Gastrocnemius medialis (tissue), 4 donors: ENCODE measurements around the gene NCAPD3.

ENCODE experiments used
- CTCF ChIP-seq, 5 experiments: fragments of 450-650 bp in 3 of 5; fragments of 200-600 bp in 2 of 5; sonication (generic) in 2 of 5; IDR thresholded peaks in 4 of 5; conservative IDR thresholded peaks in 1 of 5; 1 replicate in 4 of 5; 2 replicates in 1 of 5; pipeline ENCODE4 v1.5.1; 2016 to 2019; ENCODE audit warnings: antibody characterized with exemption in 5 of 5, mild to moderate bottlenecking in 3 of 5, moderate library complexity in 3 of 5
- POLR2A ChIP-seq, 2 donors: fragments of 450-650 bp; IDR thresholded peaks; one replicate each; pipeline ENCODE4 v1.6.1; 2017; ENCODE audit warnings: antibody characterized with exemption in 2 of 2, mild to moderate bottlenecking in 2 of 2, moderate library complexity in 2 of 2

GRCh38 chr11:134250675-134251074, 26.9 kb upstream of the NCAPD3 start:
- TF ChIP-seq CTCF (IDR thresholded peaks at IDR 0.05 in 4 of 5, conservative IDR thresholded peaks at IDR 0.05 in 1 of 5) (no peak), POLR2A (IDR thresholded peaks at IDR 0.05) (no peak)
